Thyroid gland (tissue), 4 donors: Measurements from ENCODE around the gene RAB15.

Source experiments
- CTCF ChIP-seq, 6 experiments: fragments of 200-600 bp in 3 of 6; fragments of 450-650 bp in 3 of 6; sonication (generic) in 3 of 6; IDR thresholded peaks; one replicate each; pipeline ENCODE4 v1.5.1; 2016 to 2019; ENCODE audit warnings: antibody characterized with exemption in 6 of 6, mild to moderate bottlenecking in 2 of 6, inconsistent platforms in 1 of 6, moderate library complexity in 1 of 6
- POLR2A ChIP-seq, 2 donors: fragments of 450-650 bp; IDR thresholded peaks; one replicate each; pipeline ENCODE4 v1.6.1; 2017; ENCODE audit warnings: antibody characterized with exemption in 2 of 2, mild to moderate bottlenecking in 2 of 2, moderate library complexity in 1 of 2

GRCh38 chr14:64983439-64984310 lies 11.5 kb upstream of the RAB15 start:
- TF ChIP-seq POLR2A (IDR thresholded peaks at IDR 0.05) (no peak), CTCF (IDR thresholded peaks at IDR 0.05) (peak; percentile 25 to 72 (median 62))
